Measurements from ENCODE around the gene SENP2.

The SENP2 gene

DNA sequence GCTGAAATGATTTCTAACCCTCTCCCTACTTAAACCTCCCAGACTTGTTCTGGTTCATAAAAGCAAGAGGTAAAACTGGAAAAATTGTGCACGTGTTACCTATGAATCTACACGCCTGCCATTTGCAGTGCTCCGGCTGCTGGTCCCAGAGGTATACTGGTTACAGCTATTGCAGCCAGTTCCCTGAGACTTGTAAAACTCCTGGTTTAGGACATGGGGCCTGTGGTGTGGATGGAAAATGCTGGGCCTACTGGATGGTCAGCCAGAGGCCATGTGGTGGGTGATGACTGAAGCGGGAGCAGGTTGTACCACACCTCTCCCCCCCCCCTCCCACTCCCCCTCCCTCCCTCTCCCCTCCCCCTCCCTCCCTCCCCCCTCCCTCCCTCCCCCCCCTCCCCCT lies 45.0 kb downstream of the SENP2 start:
- no peak overlapping the region for H2AFZ ChIP-seq (ENCODE audit: insufficient read depth, low read length, poor library complexity)

DNA sequence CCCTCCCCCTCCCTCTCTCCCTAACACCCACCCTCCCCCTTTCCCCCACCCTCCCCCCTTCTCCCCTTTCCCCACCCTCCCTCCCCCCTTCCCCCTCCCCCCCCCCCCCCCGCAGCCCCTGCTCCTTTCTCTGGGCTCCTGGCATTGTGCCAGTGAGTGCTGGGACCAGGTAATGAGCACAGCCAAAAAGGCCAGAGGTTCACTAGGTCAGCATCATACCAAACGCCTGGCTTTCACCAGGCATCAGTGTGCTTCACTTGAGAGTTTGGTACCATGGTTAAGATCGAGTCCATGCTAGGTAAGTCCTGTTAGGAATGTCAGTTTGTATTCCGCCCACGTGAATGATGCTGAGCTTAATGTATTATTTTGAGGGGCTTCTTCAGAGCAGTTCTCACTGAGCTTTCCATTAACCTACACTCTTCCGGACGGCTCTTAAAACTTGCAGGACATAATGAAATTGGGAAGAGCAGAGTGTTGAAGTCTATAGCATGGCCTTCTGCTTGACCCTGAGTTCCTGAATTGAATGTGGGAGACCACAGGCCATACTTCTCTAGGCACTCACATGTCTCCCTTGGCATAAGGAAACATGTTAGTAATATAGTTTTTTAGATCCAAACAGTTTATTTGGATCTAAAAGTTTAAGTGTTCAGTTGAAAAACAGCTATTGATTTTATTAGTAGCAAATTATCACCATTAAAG lies 45.6 kb downstream of the SENP2 start:
- no peak overlapping the region for H3K18ac ChIP-seq (ENCODE audit: low read length)
- H2AFZ ChIP-seq (ENCODE audit: insufficient read depth, low read length, poor library complexity), result no peak overlapping the region
- peaks cover 10 to 12% of the 10 kb centered on the region in 2 experiments for H3K36me3 ChIP-seq (ENCODE audit: control insufficient read depth in 1 of 2, insufficient read depth in 2 of 2, low read length in 2 of 2)
- no peak overlapping the region for H2BK12ac ChIP-seq (ENCODE audit: low read length)
- peak in 1 of 2 donors; percentile 9 for DNase-seq
- no peak overlapping the region for H3K14ac ChIP-seq (ENCODE audit: low read length)
- H2BK120ac ChIP-seq (ENCODE audit: insufficient read depth, low read length, poor library complexity), result no peak overlapping the region
- H3K23ac ChIP-seq (ENCODE audit: low read length), result no peak overlapping the region
- no peak overlapping the region for H4K8ac ChIP-seq (ENCODE audit: low read depth, low read length)
- no peak overlapping the region for H2BK5ac ChIP-seq (ENCODE audit: low read depth, low read length, poor library complexity)
- H3K4ac ChIP-seq (ENCODE audit: low read depth, low read length), result no peak overlapping the region
- no peaks in the 10 kb centered on the region for H3K79me1 ChIP-seq (ENCODE audit: low read length)
- no peak overlapping the region for H4K91ac ChIP-seq (ENCODE audit: low read depth, low read length)
- no peaks in the 10 kb centered on the region for H3K9me3 ChIP-seq (ENCODE audit: insufficient read depth, low read depth, low read length)
- WGBS (ENCODE audit: extremely low coverage, insufficient coverage, insufficient read length), result no CpG with 5 or more reads among the region's 7 CpGs
- H3K27me3 ChIP-seq (ENCODE audit: insufficient read depth, low read length), result no peaks in the 10 kb centered on the region
- no peak overlapping the region for H4K12ac ChIP-seq (ENCODE audit: low read depth, low read length)
- H3K4me1 ChIP-seq (ENCODE audit: control insufficient read depth in 1 of 2, insufficient read depth in 2 of 2, low read length in 2 of 2), result no peaks in the 10 kb centered on the region
- H2AK5ac ChIP-seq (ENCODE audit: low read length), result no peak overlapping the region
- no peak overlapping the region for H3K9ac ChIP-seq (ENCODE audit: low read length)
- no peak overlapping the region for H3K4me3 ChIP-seq (ENCODE audit: low read depth, low read length)
- no peak overlapping the region for H3K4me2 ChIP-seq (ENCODE audit: low read length)
- no peak overlapping the region for H3K27ac ChIP-seq (ENCODE audit: low read depth, low read length)
- H3K79me2 ChIP-seq (ENCODE audit: control insufficient read depth, insufficient read depth, low read length, poor library complexity), result no peaks in the 10 kb centered on the region

More for the DNA sequence above, 45.0 kb downstream of the SENP2 start:
- H3K79me2 ChIP-seq (ENCODE audit: control insufficient read depth, insufficient read depth, low read length, poor library complexity), result no peaks in the 10 kb centered on the region
- DNase-seq, result peak in 1 of 2 donors; percentile 25
- no peak overlapping the region for H3K4me2 ChIP-seq (ENCODE audit: low read length)
- H3K79me1 ChIP-seq (ENCODE audit: low read length), result no peaks in the 10 kb centered on the region
- H3K27me3 ChIP-seq (ENCODE audit: insufficient read depth, low read length), result no peaks in the 10 kb centered on the region
- H4K91ac ChIP-seq (ENCODE audit: low read depth, low read length), result no peak overlapping the region
- H2BK12ac ChIP-seq (ENCODE audit: low read length), result no peak overlapping the region
- no peak overlapping the region for H3K4ac ChIP-seq (ENCODE audit: low read depth, low read length)
- no peak overlapping the region for H2BK5ac ChIP-seq (ENCODE audit: low read depth, low read length, poor library complexity)
- H2BK120ac ChIP-seq (ENCODE audit: insufficient read depth, low read length, poor library complexity), result no peak overlapping the region
- no peaks in the 10 kb centered on the region for H3K9me3 ChIP-seq (ENCODE audit: insufficient read depth, low read depth, low read length)
- no peak overlapping the region for H2AK5ac ChIP-seq (ENCODE audit: low read length)
- H3K14ac ChIP-seq (ENCODE audit: low read length), result no peak overlapping the region
- H3K9ac ChIP-seq (ENCODE audit: low read length), result no peak overlapping the region
- no peak overlapping the region for H3K4me3 ChIP-seq (ENCODE audit: low read depth, low read length)
- H3K4me1 ChIP-seq (ENCODE audit: control insufficient read depth in 1 of 2, insufficient read depth in 2 of 2, low read length in 2 of 2), result no peaks in the 10 kb centered on the region
- no peak overlapping the region for H3K18ac ChIP-seq (ENCODE audit: low read length)
- no peak overlapping the region for H4K12ac ChIP-seq (ENCODE audit: low read depth, low read length)
- no peak overlapping the region for H4K8ac ChIP-seq (ENCODE audit: low read depth, low read length)
- H3K36me3 ChIP-seq (ENCODE audit: control insufficient read depth in 1 of 2, insufficient read depth in 2 of 2, low read length in 2 of 2), result peaks cover 12 to 14% of the 10 kb centered on the region in 2 experiments
- no peak overlapping the region for H3K23ac ChIP-seq (ENCODE audit: low read length)
- H3K27ac ChIP-seq (ENCODE audit: low read depth, low read length), result no peak overlapping the region
- no CpG with 5 or more reads among the region's 4 CpGs for WGBS (ENCODE audit: extremely low coverage, insufficient coverage, insufficient read length)

DNA sequence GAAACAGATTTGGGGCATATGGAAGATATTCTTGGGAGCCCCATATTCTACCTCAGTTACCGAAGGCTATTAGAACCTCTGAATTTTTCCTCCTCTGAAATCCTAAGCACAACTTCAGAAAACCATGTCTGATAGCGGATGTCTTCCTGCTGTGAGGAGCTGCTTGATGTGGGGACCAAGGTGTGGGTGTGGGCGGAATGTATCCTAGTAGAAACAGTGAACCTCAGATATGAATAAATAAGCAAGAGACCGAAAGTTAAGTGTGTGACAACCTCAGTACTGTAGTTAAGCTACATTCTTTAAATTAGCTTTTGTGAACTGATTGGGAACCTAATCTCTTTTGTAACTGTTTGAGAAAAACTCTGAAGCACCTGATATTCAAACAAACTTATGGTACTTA lies 46.9 kb downstream of the SENP2 start:
- H3K27me3 ChIP-seq (ENCODE audit: insufficient read depth, low read length), result no peaks in the 10 kb centered on the region
- H4K8ac ChIP-seq (ENCODE audit: low read depth, low read length), result no peak overlapping the region
- no peak overlapping the region for H2AK5ac ChIP-seq (ENCODE audit: low read length)
- H2AFZ ChIP-seq (ENCODE audit: insufficient read depth, low read length, poor library complexity), result no peak overlapping the region
- H2BK12ac ChIP-seq (ENCODE audit: low read length), result no peak overlapping the region
- no peak overlapping the region for H3K4me3 ChIP-seq (ENCODE audit: low read depth, low read length)
- no peaks in the 10 kb centered on the region for H3K79me2 ChIP-seq (ENCODE audit: control insufficient read depth, insufficient read depth, low read length, poor library complexity)
- H3K27ac ChIP-seq (ENCODE audit: low read depth, low read length), result no peak overlapping the region
- no peak overlapping the region for H3K14ac ChIP-seq (ENCODE audit: low read length)
- H3K4ac ChIP-seq (ENCODE audit: low read depth, low read length), result no peak overlapping the region
- H4K91ac ChIP-seq (ENCODE audit: low read depth, low read length), result no peak overlapping the region
- no peaks in the 10 kb centered on the region for H3K79me1 ChIP-seq (ENCODE audit: low read length)
- H4K12ac ChIP-seq (ENCODE audit: low read depth, low read length), result no peak overlapping the region
- H3K18ac ChIP-seq (ENCODE audit: low read length), result no peak overlapping the region
- no peaks in the 10 kb centered on the region for H3K9me3 ChIP-seq (ENCODE audit: insufficient read depth, low read depth, low read length)
- H3K23ac ChIP-seq (ENCODE audit: low read length), result no peak overlapping the region
- H3K36me3 ChIP-seq (ENCODE audit: control insufficient read depth in 1 of 2, insufficient read depth in 2 of 2, low read length in 2 of 2), result peaks cover 10% of the 10 kb centered on the region in 2 experiments
- no peak overlapping the region for H3K9ac ChIP-seq (ENCODE audit: low read length)
- DNase-seq, result no peak
- WGBS (ENCODE audit: extremely low coverage, insufficient coverage, insufficient read length), result no CpG with 5 or more reads among the region's 4 CpGs
- no peak overlapping the region for H2BK5ac ChIP-seq (ENCODE audit: low read depth, low read length, poor library complexity)
- no peak overlapping the region for H3K4me2 ChIP-seq (ENCODE audit: low read length)
- no peak overlapping the region for H2BK120ac ChIP-seq (ENCODE audit: insufficient read depth, low read length, poor library complexity)
- no peaks in the 10 kb centered on the region for H3K4me1 ChIP-seq (ENCODE audit: control insufficient read depth in 1 of 2, insufficient read depth in 2 of 2, low read length in 2 of 2)

DNA sequence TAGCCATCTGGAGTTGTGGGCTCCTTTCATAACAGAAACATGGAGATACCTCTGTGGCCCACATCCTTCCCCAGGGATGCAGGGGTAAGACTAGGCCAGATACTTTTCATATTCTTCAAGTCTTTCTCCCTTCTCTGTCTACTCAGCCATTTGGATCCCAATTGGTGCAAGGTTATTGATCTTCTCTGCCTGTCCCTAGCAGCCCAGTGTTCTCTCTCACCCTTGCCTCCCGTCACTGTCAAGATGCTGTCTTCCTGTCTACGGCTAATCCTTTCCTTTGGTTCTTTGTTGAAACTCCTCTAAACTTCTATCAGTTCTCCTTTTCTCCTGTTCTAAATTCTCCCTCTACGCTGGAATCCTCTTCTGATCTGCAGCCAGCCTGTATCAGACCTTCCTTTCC lies 51.3 kb downstream of the SENP2 start:
- Histone ChIP-seq H3K4me2 (ENCODE audit: low read length) (no peak overlapping the region), H2AFZ (ENCODE audit: insufficient read depth, low read length, poor library complexity) (no peak overlapping the region), H3K79me1 (ENCODE audit: low read length) (no peaks in the 10 kb centered on the region), H3K36me3 (ENCODE audit: control insufficient read depth in 1 of 2, insufficient read depth in 2 of 2, low read length in 2 of 2) (peaks cover 0 to 8% of the 10 kb centered on the region in 2 experiments), H3K23ac (ENCODE audit: low read length) (no peak overlapping the region), H3K27me3 (ENCODE audit: insufficient read depth, low read length) (no peaks in the 10 kb centered on the region), H3K79me2 (ENCODE audit: control insufficient read depth, insufficient read depth, low read length, poor library complexity) (no peaks in the 10 kb centered on the region), H2BK120ac (ENCODE audit: insufficient read depth, low read length, poor library complexity) (no peak overlapping the region), H4K91ac (ENCODE audit: low read depth, low read length) (no peak overlapping the region), H2BK5ac (ENCODE audit: low read depth, low read length, poor library complexity) (no peak overlapping the region), H3K9ac (ENCODE audit: low read length) (no peak overlapping the region), H4K12ac (ENCODE audit: low read depth, low read length) (no peak overlapping the region), H3K4me3 (ENCODE audit: low read depth, low read length) (no peak overlapping the region), H2AK5ac (ENCODE audit: low read length) (no peak overlapping the region), H3K14ac (ENCODE audit: low read length) (no peak overlapping the region), H3K18ac (ENCODE audit: low read length) (no peak overlapping the region), H3K4ac (ENCODE audit: low read depth, low read length) (no peak overlapping the region), H3K9me3 (ENCODE audit: insufficient read depth, low read depth, low read length) (no peaks in the 10 kb centered on the region), H3K4me1 (ENCODE audit: control insufficient read depth in 1 of 2, insufficient read depth in 2 of 2, low read length in 2 of 2) (no peaks in the 10 kb centered on the region), H3K27ac (ENCODE audit: low read depth, low read length) (no peak overlapping the region), H2BK12ac (ENCODE audit: low read length) (no peak overlapping the region), H4K8ac (ENCODE audit: low read depth, low read length) (no peak overlapping the region)
- WGBS (ENCODE audit: extremely low coverage, insufficient coverage, insufficient read length), result no CpG with 5 or more reads among the region's 3 CpGs
- no peak for DNase-seq
